Ovary (tissue), 9 donors: ENCODE data around the gene ICAM5. TPM values are rescaled to one million over a fixed set of nuclear protein-coding genes. Genes with fewer than 3 reads are reported as not detected.

Source experiments
- DNase-seq, 5 donors: peaks; one replicate each; pipeline ENCODE4 v3.0.0-alpha.2; 2019 to 2020
- H3K27ac ChIP-seq, 2 donors: fragments of 200-600 bp; one replicate each; pipeline versions ENCODE4 v1.5.1 to v1.8.0; 2019 to 2022
- H3K27me3 ChIP-seq: fragments of 200-600 bp; one replicate; pipeline ENCODE4 v1.8.0; 2022
- H3K36me3 ChIP-seq: fragments of 200-600 bp; sonication (generic); one replicate; pipeline ENCODE4 v1.5.1; 2019
- H3K4me1 ChIP-seq: one replicate; pipeline ENCODE4 v1.8.1; 2013; ENCODE audit warnings: mild to moderate bottlenecking, moderate library complexity; ENCODE audit not compliant: insufficient read depth
- H3K4me3 ChIP-seq: fragments of 200-600 bp; sonication (generic); one replicate; pipeline ENCODE4 v1.5.1; 2017
- H3K9me3 ChIP-seq, 2 donors: fragments of 200-600 bp in 1 of 2; sonication (generic) in 1 of 2; one replicate each; pipeline versions ENCODE4 v1.5.1 to v1.8.1; 2013 to 2019; ENCODE audit warnings: mild to moderate bottlenecking in 1 of 2, moderate library complexity in 1 of 2
- EP300 ChIP-seq: sonication (generic); formaldehyde crosslinking; IDR thresholded peaks from one replicate; pipeline ENCODE4 v1.6.1; 2017; ENCODE audit warnings: antibody characterized with exemption
- POLR2A ChIP-seq: fragments of 450-650 bp; IDR thresholded peaks from one replicate; pipeline ENCODE4 v1.6.1; 2017; ENCODE audit warnings: antibody characterized with exemption, mild to moderate bottlenecking, moderate library complexity
- WGBS, 3 donors: extraction: QIAGEN DNeasy Blood & Tissue Kit in 1 of 3; methylation state at CpG; one replicate each; pipeline versions ENCODE4 v1.1.5 to v1.1.7; 2013 to 2017; 5-methylcytosine and 5-hydroxymethylcytosine counted together
- intact Hi-C, 4 donors: fragments of 100-400 bp; cut with DNase I; formaldehyde crosslinking; loops; one replicate each; pipeline versions ENCODE4 v1.11.0 to v1.15.1; 2022 to 2023
- polyA plus RNA-seq, 2 donors: library from polyadenylated mRNA; stranded (reverse); fragments of 200-250 nt in 1 of 2; fragments of 350-450 nt in 1 of 2; fragmentation: Illumina TruSeq in 1 of 2; extraction: RNeasy Lipid Tissue Mini Kit (QIAGEN cat#74804) in 1 of 2; gene quantifications; one replicate each; pipeline ENCODE4 v1.2.3, GENCODE V29; 2013 to 2014
- total RNA-seq, 7 donors: library from RNA; depleted of rRNA in 2 of 7; stranded (reverse); fragments of >200 nt in 2 of 7; fragmentation: NEBNext Ultra II Directional in 3 of 7; extraction: Animal tissue kit (Norgen Biotek cat#: 25700) in 3 of 7; gene quantifications; one replicate each; pipeline versions ENCODE4 v1.1.0 to v1.2.4, GENCODE V29; 2016 to 2023
- TF ChIP-seq, protein P1 (sequence below), 3 donors: fragments of 450-650 bp in 2 of 3; fragments of 200-600 bp in 1 of 3; IDR thresholded peaks; one replicate each; pipeline versions ENCODE4 v1.5.1 to v1.8.0; 2016 to 2022; ENCODE audit warnings: antibody characterized with exemption in 3 of 3, mild to moderate bottlenecking in 1 of 3
- donor health status: DM: no; HTN: no; CAD: no; lungs with moderate emphysema.
- donor health status: DM: no; HTN: no; CAD: no.
- donor health status: Bipolar disorder and iron deficiency.
- donor health status: DM: yes; HTN: yes; CAD: no.
- donor health status: DM: no; HTN: no; CAD: no.
- donor health status: DM: yes; HTN: yes; CAD: no.

Gene ICAM5
- total and polyA plus RNA-seq, 9 donors = 0.11 to 16.1 (median 1.7) TPM; not detected in 1

DNA sequence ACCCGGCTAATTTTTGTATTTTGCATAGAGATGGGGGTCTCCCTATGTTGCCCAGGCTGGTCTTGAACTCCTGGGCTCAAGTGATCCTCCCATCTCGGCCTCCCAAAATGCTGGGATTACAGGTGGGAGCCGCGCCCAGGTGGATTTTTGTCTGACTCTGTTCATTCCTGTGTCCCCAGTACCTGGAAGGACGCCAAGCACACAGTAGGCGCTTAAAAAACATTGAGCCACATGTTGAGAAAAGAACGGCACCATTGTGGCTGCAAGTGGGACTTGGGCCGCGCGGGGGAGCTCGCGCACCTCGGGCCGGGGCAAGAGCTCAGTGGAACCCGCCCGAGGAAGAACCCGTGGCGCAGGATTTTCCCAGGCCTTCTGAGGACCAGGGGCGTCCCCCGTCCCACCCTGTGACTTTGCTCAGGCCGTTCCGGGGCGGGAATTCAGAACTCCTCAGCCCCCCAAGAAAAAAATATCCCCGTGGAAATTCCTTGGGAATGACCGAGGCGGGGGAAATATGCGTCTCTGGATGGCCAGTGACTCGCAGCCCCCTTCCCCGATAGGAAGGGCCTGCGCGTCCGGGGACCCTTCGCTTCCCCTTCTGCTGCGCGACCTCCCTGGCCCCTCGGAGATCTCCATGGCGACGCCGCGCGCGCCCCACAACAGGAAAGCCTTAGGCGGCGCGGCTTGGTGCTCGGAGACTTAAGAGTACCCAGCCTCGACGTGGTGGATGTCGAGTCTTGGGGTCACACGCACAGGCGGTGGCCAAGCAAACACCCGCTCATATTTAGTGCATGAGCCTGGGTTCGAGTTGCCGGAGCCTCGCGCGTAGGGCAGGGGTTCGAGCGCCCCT is 20.2 kb upstream of the ICAM5 start:
- H3K4me3 ChIP-seq = peak overlapping the region; percentile 39
- no peaks in the 10 kb centered on the region for H3K27me3 ChIP-seq
- DNase-seq = peak; percentile 76 to 91 (median 87)
- peaks cover 8% of the 10 kb centered on the region for H3K4me1 ChIP-seq
- no peak for TF ChIP-seq EP300
- TF ChIP-seq, protein P1, sequence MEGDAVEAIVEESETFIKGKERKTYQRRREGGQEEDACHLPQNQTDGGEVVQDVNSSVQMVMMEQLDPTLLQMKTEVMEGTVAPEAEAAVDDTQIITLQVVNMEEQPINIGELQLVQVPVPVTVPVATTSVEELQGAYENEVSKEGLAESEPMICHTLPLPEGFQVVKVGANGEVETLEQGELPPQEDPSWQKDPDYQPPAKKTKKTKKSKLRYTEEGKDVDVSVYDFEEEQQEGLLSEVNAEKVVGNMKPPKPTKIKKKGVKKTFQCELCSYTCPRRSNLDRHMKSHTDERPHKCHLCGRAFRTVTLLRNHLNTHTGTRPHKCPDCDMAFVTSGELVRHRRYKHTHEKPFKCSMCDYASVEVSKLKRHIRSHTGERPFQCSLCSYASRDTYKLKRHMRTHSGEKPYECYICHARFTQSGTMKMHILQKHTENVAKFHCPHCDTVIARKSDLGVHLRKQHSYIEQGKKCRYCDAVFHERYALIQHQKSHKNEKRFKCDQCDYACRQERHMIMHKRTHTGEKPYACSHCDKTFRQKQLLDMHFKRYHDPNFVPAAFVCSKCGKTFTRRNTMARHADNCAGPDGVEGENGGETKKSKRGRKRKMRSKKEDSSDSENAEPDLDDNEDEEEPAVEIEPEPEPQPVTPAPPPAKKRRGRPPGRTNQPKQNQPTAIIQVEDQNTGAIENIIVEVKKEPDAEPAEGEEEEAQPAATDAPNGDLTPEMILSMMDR (IDR thresholded peaks at IDR 0.05) = peak; percentile 84 to 93 (median 92)
- H3K27ac ChIP-seq = peak overlapping the region in 1 of 2 donors; percentile 65
- no peaks in the 10 kb centered on the region for H3K9me3 ChIP-seq
- WGBS, 3 donors = 3 to 5% (median 3%) methylated on average over 51 to 59 of the region's 59 CpGs
- intact Hi-C loops = loop anchor here (1.0 to 2.0 kb wide), 2 partner anchors 119 to 120 kb away; no protein-coding TSS in a partner anchor
- no peaks in the 10 kb centered on the region for H3K36me3 ChIP-seq

DNA sequence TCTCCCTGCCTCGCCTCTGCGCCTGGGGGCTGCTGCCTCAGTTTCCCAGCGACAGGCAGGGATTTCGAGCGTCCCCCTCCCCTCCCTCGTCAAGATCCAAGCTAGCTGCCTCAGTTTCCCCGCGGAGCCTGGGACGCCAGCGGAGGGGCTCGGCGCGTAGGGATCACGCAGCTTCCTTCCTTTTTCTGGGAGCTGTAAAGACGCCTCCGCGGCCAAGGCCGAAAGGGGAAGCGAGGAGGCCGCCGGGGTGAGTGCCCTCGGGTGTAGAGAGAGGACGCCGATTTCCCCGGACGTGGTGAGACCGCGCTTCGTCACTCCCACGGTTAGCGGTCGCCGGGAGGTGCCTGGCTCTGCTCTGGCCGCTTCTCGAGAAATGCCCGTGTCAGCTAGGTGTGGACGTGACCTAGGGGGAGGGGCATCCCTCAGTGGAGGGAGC is 19.6 kb upstream of the ICAM5 start:
- H3K9me3 ChIP-seq = no peaks in the 10 kb centered on the region
- peak overlapping the region; percentile 58 to 65 for H3K27ac ChIP-seq
- WGBS, 3 donors = 2 to 4% (median 2%) methylated on average over 34 to 37 of the region's 37 CpGs
- no peaks in the 10 kb centered on the region for H3K27me3 ChIP-seq
- H3K4me1 ChIP-seq = peaks cover 8% of the 10 kb centered on the region
- TF ChIP-seq POLR2A = no peak
- no peak for TF ChIP-seq EP300
- TF ChIP-seq, protein P1 (IDR thresholded peaks at IDR 0.05) = no peak
- peak overlapping the region; percentile 39 for H3K4me3 ChIP-seq
- no peaks in the 10 kb centered on the region for H3K36me3 ChIP-seq
- intact Hi-C loops = loop anchor here in 1 of 4 donors (2.0 kb wide), 1 partner anchor 119 kb away; no protein-coding TSS in a partner anchor
- peak in 4 of 5 donors; percentile 46 to 71 (median 56) for DNase-seq

GRCh38 chr19:10270616-10271394 is 18.9 kb upstream of the ICAM5 start, which contains the start of gene ICAM1:
ICAM1 (plus strand) TSS chr19:10271120; CDS start chr19:10271160, 40 bp downstream.
- intact Hi-C loops = loop anchor here in 1 of 4 donors (1.0 to 2.0 kb wide), 2 partner anchors 113 to 118 kb away; no protein-coding TSS in a partner anchor
- no peaks in the 10 kb centered on the region for H3K27me3 ChIP-seq

More at GRCh38 chr19:10270616-10271394, 18.9 kb upstream of the ICAM5 start, which contains the start of gene ICAM1:
- H3K4me3 ChIP-seq = peak within 1 kb of the TSS; percentile 39
- H3K9me3 ChIP-seq = no peaks in the 10 kb centered on the region
- DNase-seq = peak; percentile 71 to 84 (median 74)
- H3K4me1 ChIP-seq = peaks cover 8% of the 10 kb centered on the region
- TF ChIP-seq, protein P1 (IDR thresholded peaks at IDR 0.05) = peak in 2 of 3 donors; percentile 6 to 14
- TF ChIP-seq POLR2A (peak; percentile 40), EP300 (peak; percentile 56)
- 3 to 4% (median 3%) methylated on average over 48 to 51 of the region's 51 CpGs for WGBS, 3 donors
- H3K27ac ChIP-seq = peak within 1 kb of the TSS; percentile 58 to 65
- no peaks in the 10 kb centered on the region for H3K36me3 ChIP-seq
